Pancreas (tissue), 10 donors: ENCODE measurements around the gene RBX1. TPM values are rescaled to one million over a fixed set of nuclear protein-coding genes. Genes with fewer than 3 reads are reported as not detected.

Experiments
- ATAC-seq, 4 donors: fragments of 200-7000 bp; cut with Tn5 transposase; one replicate each; pipeline versions ENCODE4 v1.8.0 to v1.9.1; 2020; ENCODE audit warnings: mild to moderate bottlenecking in 4 of 4, moderate library complexity in 4 of 4
- DNase-seq, 6 donors: peaks; one replicate each; pipeline ENCODE4 v3.0.0-alpha.2; 2020
- FAIRE-seq: peaks from 2 replicates; lab custom pipeline; 2012; peaks lifted over from hg19 to GRCh38; lab: Jason Lieb, UNC
- H3K27ac ChIP-seq, 4 donors: fragments of 200-600 bp; sonication (generic); 1 replicate in 3 of 4; 2 replicates in 1 of 4; pipeline versions ENCODE4 v1.5.0 to v1.8.0; 2020
- H3K27me3 ChIP-seq, 4 donors: fragments of 200-600 bp; one replicate each; pipeline ENCODE4 v1.8.0; 2021
- H3K36me3 ChIP-seq, 3 donors: fragments of 200-600 bp; sonication (generic) in 1 of 3; one replicate each; pipeline versions ENCODE4 v1.5.0 to v1.8.0; 2020 to 2021
- H3K4me1 ChIP-seq, 3 donors: fragments of 200-600 bp; one replicate each; pipeline ENCODE4 v1.8.0; 2021
- H3K4me3 ChIP-seq, 4 donors: fragments of 200-600 bp; sonication (generic) in 2 of 4; one replicate each; pipeline versions ENCODE4 v1.5.0 to v1.8.0; 2020 to 2021
- H3K9me3 ChIP-seq, 4 donors: fragments of 200-600 bp; one replicate each; pipeline ENCODE4 v1.8.0; 2021
- CTCF ChIP-seq, 4 donors: fragments of 200-600 bp; sonication (generic) in 3 of 4; IDR thresholded peaks; one replicate each; pipeline versions ENCODE4 v1.5.0 to v1.8.0; 2021; ENCODE audit warnings: antibody characterized with exemption in 4 of 4
- WGBS, 2 donors: extraction: QIAGEN DNeasy Blood & Tissue Kit; methylation state at CpG; one replicate each; pipeline ENCODE4 v1.1.7; 2013; 5-methylcytosine and 5-hydroxymethylcytosine counted together
- intact Hi-C, 3 donors: fragments of 100-400 bp; cut with DNase I; formaldehyde crosslinking; loops; one replicate each; pipeline versions ENCODE4 v1.11.1 to v1.14.2; 2022
- polyA plus RNA-seq, 2 donors: library from polyadenylated mRNA; stranded (reverse); fragments of 200-250 nt; gene quantifications; one replicate each; pipeline ENCODE4 v1.2.3, GENCODE V29; 2013
- total RNA-seq, 6 donors: library from RNA; stranded (reverse); fragmentation: NEBNext Ultra II Directional in 4 of 6; extraction: Animal tissue kit (Norgen Biotek cat#: 25700) in 4 of 6; gene quantifications; one replicate each; pipeline versions ENCODE4 v1.2.1 to v1.2.4, GENCODE V29; 2021 to 2023
- donor health status: healthy with polysubstance abuse.
- donor health status: DM: no; HTN: no; CAD: no; lungs with moderate emphysema.
- donor health status: DM: no; HTN: no; CAD: no.
- donor health status: control.
- donor health status: control.
- donor health status: Bipolar disorder and iron deficiency.
- donor health status: DM: yes; HTN: yes; CAD: no.
- donor health status: DM: no; HTN: no; CAD: no.
- donor health status: DM: no; HTN: no; CAD: no.
- donor health status: DM: yes; HTN: yes; CAD: no.

Gene RBX1
- total and polyA plus RNA-seq, 8 donors = 9.9 to 38.7 (median 17.3) TPM

- Histone ChIP-seq H3K36me3 (peaks cover 0 to 33% (median 0%) of the 10 kb centered on the region in 3 donors), H3K4me3 (no peak overlapping the region), H3K27me3 (no peaks in the 10 kb centered on the region), H3K4me1 (peaks cover 0 to 4% (median 3%) of the 10 kb centered on the region in 3 donors), H3K27ac (no peak overlapping the region), H3K9me3 (no peaks in the 10 kb centered on the region)
- ATAC-seq = no peak
- DNase-seq = no peak
- no peak for FAIRE-seq
- WGBS, 2 donors = 84 to 91% methylated on average over 5 of the region's 5 CpGs
- TF ChIP-seq CTCF (IDR thresholded peaks at IDR 0.05) = no peak
- intact Hi-C loops = no loop called here
Measured at GRCh38 chr22:40919446-40919845, 31.7 kb upstream of the RBX1 start.

DNA sequence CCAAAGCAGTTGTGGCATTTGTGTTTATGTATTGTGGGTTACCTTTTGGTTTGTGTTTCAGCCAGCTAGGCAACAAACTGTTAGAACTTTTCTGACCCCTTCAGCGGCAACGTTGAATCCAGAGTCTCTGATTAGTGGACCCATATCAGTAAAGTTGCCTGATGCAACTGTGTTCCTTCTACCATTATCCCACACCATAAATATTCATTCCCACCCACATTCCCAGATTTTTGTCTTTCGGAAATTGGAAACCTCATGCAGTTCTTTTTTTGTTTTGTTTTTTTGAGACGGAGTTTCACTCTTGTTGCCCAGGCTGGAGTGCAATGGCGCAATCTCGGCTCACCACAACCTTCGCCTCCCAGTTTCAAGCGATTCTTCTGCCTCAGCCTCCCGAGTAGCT, 30.7 kb upstream of the RBX1 start:
- Histone ChIP-seq H3K9me3 (no peaks in the 10 kb centered on the region), H3K27ac (no peak overlapping the region), H3K27me3 (no peaks in the 10 kb centered on the region), H3K4me1 (peaks cover 0 to 4% (median 3%) of the 10 kb centered on the region in 3 donors), H3K4me3 (no peak overlapping the region), H3K36me3 (peaks cover 0 to 43% (median 7%) of the 10 kb centered on the region in 3 donors)
- no peak for TF ChIP-seq CTCF (IDR thresholded peaks at IDR 0.05)
- 84% methylated on average over 9 of the region's 9 CpGs for WGBS, 2 donors
- DNase-seq (no peak), ATAC-seq (no peak), FAIRE-seq (no peak)
- intact Hi-C loops = loop anchor here in 2 of 3 donors (10.0 kb wide), 1 partner anchor 314 kb away; no protein-coding TSS in a partner anchor

DNA sequence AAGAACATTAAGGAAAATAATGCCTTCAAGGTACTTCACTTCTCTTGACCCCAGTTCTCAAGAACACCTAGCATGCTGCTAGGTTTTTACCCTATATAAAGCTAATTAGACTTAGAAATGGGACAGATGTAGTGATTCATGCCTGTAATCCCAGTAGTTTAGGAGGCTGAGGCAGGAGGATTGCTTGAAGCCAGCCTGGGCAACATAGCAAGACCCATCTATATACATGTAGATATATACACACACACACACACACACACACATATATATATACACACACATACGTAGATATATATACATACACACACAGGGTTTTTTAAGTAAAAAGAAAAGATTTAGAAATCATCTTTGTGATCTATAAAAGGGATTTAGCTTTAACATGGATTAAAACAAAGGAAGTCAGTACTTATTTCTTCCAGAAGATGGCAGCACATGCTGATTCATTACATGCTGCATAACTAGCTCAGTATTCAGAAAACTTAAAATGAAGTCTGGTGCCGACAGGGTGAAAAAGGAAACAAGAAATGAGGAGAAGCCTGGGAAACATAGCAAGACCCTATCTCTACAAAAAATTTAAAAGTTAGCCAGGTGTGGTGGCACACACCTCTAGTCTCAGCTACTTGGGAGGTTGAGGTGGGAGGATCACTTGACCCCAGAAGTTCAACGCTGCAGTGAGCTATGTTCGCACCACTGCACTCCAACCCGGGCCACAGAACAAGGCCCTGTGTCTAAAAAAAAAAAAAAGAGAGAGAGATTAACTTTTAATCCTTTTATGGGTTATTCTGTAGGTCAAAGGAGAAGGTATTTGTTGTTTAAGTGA, 28.5 kb upstream of the RBX1 start:
- Histone ChIP-seq H3K27me3 (no peaks in the 10 kb centered on the region), H3K4me1 (peaks cover 0 to 4% (median 3%) of the 10 kb centered on the region in 3 donors), H3K36me3 (peaks cover 0 to 33% (median 17%) of the 10 kb centered on the region in 3 donors), H3K27ac (no peak overlapping the region), H3K9me3 (no peaks in the 10 kb centered on the region), H3K4me3 (no peak overlapping the region)
- TF ChIP-seq CTCF (IDR thresholded peaks at IDR 0.05) = peak; percentile 30 to 72 (median 64)
- DNase-seq (no peak), FAIRE-seq (peak; percentile 93), ATAC-seq (peak; percentile 80 to 93 (median 92))
- intact Hi-C loops = loop anchor here in 2 of 3 donors (10.0 kb wide), 1 partner anchor 312 kb away; no protein-coding TSS in a partner anchor
- 50 to 53% methylated on average over 5 of the region's 5 CpGs for WGBS, 2 donors

DNA sequence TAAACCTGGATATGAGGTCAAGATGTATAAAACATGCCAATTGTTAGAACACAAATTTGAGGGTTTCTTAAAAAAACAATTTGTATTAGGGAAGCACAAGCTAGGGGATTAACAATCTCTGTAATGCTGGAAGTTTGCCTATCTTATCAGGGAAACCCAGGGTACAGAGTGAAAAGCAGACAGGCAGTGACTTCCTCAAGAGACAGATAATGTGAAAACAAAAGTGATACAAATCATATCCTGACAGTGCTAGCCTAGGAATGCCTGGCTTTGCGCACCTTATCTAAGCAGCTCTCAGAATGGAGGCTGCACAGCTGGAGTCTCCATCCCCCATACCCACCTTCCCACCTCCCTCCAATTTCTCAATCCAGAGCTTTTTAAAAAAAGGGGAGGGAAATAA, 22.5 kb upstream of the RBX1 start:
- ATAC-seq = no peak
- H3K36me3 ChIP-seq = peaks cover 0 to 29% (median 17%) of the 10 kb centered on the region in 3 donors
- no peaks in the 10 kb centered on the region for H3K4me1 ChIP-seq
- no peaks in the 10 kb centered on the region for H3K27me3 ChIP-seq
- 81 to 87% methylated on average over 1 of the region's 1 CpG for WGBS, 2 donors
- DNase-seq = no peak
- no peak for TF ChIP-seq CTCF (IDR thresholded peaks at IDR 0.05)
- FAIRE-seq = no peak
- H3K27ac ChIP-seq = no peak overlapping the region
- intact Hi-C loops = loop anchor here in 2 of 3 donors (10.0 kb wide), 1 partner anchor 306 kb away; no protein-coding TSS in a partner anchor
- no peak overlapping the region for H3K4me3 ChIP-seq
- H3K9me3 ChIP-seq = no peaks in the 10 kb centered on the region

DNA sequence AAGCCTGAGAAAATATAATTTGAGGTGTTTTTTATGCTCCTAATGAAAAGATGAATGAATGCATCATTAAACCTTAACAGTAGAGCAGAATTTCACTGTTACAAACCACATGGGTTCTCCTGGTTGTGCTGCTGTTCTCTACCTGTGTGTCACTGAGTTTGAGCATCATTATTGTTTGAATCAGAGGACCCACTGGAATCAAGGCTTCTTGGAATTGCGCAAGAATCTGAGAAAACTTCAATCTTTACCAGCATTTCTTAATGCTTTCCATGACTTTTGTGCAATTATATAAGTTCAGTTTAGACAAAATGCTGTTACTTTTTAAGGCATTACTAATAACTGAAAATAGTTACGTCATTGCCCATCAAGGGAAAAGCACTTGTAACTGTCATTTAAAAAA, 18.8 kb upstream of the RBX1 start:
- H3K27me3 ChIP-seq = no peaks in the 10 kb centered on the region
- intact Hi-C loops = no loop called here

More for the DNA sequence above, 18.8 kb upstream of the RBX1 start:
- ATAC-seq (no peak), FAIRE-seq (no peak), DNase-seq (no peak)
- no peak for TF ChIP-seq CTCF (IDR thresholded peaks at IDR 0.05)
- Histone ChIP-seq H3K4me1 (no peaks in the 10 kb centered on the region), H3K4me3 (no peak overlapping the region), H3K27ac (no peak overlapping the region), H3K36me3 (peaks cover 0 to 10% (median 0%) of the 10 kb centered on the region in 3 donors), H3K9me3 (no peaks in the 10 kb centered on the region)
- 93 to 94% methylated on average over 2 of the region's 2 CpGs for WGBS, 2 donors
